ENCODE measurements around the gene PTGS2. TPM values are rescaled to one million over a fixed set of nuclear protein-coding genes. Genes with fewer than 3 reads are reported as not detected.

PTGS2 gene
- total and polyA plus RNA-seq, 9 of the 15 experiments (the other 6 are each of a cell fraction or from before 2014, with no cell fraction given), result 0.01 TPM; not detected in 8

DNA sequence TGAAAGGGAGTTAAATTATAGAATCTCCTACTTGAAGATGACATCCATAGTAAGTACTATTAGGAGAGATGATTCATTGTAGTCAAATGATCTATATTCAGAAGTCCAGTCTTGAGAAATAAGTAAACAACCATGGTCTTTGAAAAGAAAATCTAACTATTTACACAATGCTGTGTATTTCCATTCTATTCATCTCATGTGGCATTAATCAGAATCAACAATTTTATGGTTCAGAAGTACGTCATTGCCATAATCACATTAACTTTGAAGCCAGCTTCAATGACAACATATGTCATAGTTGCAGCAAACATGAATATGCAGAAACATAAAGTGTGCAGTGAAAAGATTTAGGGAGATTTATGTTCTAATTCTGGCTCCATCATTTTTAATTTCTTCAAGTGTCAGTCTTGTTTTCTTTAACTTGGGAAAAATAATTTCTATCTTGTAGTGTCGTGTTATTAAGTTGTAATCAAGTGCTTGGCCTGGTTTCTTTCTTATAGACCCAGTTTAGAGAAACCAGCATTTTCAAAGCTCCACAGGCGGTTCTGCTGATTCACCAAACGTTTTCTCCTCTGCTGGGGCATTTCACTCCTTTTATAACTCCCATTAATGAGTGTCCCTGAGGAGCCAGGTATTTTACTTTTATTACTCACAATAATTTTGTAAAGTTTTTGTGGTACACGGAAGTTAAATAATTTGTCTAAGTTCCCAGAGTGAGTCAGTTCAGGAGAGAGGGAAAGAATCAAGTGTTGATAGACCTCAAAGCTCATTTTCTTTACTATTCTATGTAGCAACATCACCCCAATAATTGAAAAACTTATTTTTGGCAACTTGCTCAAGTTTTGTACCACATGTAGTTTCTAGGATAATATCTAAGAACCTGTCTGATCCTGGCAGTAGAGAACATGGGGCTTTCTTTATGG, 35.9 kb upstream of the PTGS2 start:
- no peak overlapping the region for H2AFZ ChIP-seq (ENCODE audit: low read depth, low read length)
- H3K27me3 ChIP-seq (ENCODE audit: control insufficient read depth in 2 of 2, insufficient read depth in 2 of 2, low read length in 2 of 2), result no peaks in the 10 kb centered on the region
- H3K4me3 ChIP-seq, result no peak overlapping the region
- no peak overlapping the region for H3K4me2 ChIP-seq (ENCODE audit: insufficient read depth, low read length)
- DNase-seq (ENCODE audit: extremely low read depth in 1 of 4, low spot score in 3 of 4) (no peak), ATAC-seq (no peak), FAIRE-seq (no peak)
- CTCF ChIA-PET (ENCODE audit: low intra/inter-chr PET ratio), result no interaction called here
- H3K9me1 ChIP-seq (ENCODE audit: control insufficient read depth, insufficient read depth, low read length), result no peaks in the 10 kb centered on the region
- H3K9me3 ChIP-seq (replicated peaks; ENCODE audit: control insufficient read depth, insufficient read depth, low read depth, low read length), result no peaks in the 10 kb centered on the region
- no peak overlapping the region for H3K9ac ChIP-seq (ENCODE audit: insufficient read depth in 1 of 2, low read depth in 2 of 2, low read length in 2 of 2)
- H3K27ac ChIP-seq (ENCODE audit: extremely low read depth, low read depth, low read length), result no peak overlapping the region
- in situ Hi-C loops (cut with MboI), result no loop called here
- H3K79me2 ChIP-seq (ENCODE audit: control insufficient read depth, insufficient read depth, low read length), result no peaks in the 10 kb centered on the region
- no peaks in the 10 kb centered on the region for H3K4me1 ChIP-seq (replicated peaks in 1 of 2; ENCODE audit: control insufficient read depth in 2 of 2, insufficient read depth in 2 of 2, low read length in 2 of 2)
- WGBS (ENCODE audit: insufficient coverage, low coverage, missing lambda C conversion rate), result 1% methylated on average over 5 of the region's 5 CpGs
- POLR2A ChIA-PET, result no interaction called here
- intact Hi-C loops (cut with micrococcal nuclease), result no loop called here
- no peak for TF ChIP-seq RAD21 (CRISPR knock-in tag; conservative IDR thresholded peaks at IDR 0.05 in 1 of 2, IDR thresholded peaks at IDR 0.05 in 1 of 2)
- no peaks in the 10 kb centered on the region for H3K36me3 ChIP-seq (ENCODE audit: control insufficient read depth, insufficient read depth, low read length)
- BruUV-seq (replicated peaks), result no TSS peak
- no peaks in the 10 kb centered on the region for H4K20me1 ChIP-seq (replicated peaks; ENCODE audit: control insufficient read depth, insufficient read depth, low read length)

DNA sequence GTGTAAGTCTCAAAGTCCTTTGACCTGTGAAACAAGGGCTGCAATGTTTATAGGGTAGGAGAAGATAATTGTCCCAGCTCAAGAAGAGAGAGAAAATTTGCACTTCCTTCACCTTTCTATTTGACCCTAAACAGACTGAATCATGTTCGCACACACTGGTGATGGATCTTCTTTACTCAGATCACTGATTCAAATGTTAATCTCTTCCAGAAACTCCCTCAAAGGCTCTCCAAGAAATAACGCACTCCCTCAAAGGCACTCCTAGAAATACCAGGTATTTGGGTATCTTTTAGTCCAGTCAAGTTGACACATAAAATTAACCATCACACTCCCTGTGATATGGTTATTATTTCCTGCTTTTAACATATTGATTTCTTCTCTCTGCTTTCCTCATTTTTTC, 30.5 kb upstream of the PTGS2 start:
- DNase-seq (ENCODE audit: extremely low read depth in 1 of 4, low spot score in 3 of 4), result no peak
- intact Hi-C loops (cut with micrococcal nuclease) (no loop called here), in situ Hi-C loops (cut with MboI) (no loop called here)
- no peak overlapping the region for H3K9ac ChIP-seq (ENCODE audit: insufficient read depth in 1 of 2, low read depth in 2 of 2, low read length in 2 of 2)
- ATAC-seq, result no peak
- H3K27ac ChIP-seq (ENCODE audit: extremely low read depth, low read depth, low read length), result no peak overlapping the region
- no peaks in the 10 kb centered on the region for H3K36me3 ChIP-seq (ENCODE audit: control insufficient read depth, insufficient read depth, low read length)
- H4K20me1 ChIP-seq (replicated peaks; ENCODE audit: control insufficient read depth, insufficient read depth, low read length), result no peaks in the 10 kb centered on the region
- no peak overlapping the region for H2AFZ ChIP-seq (ENCODE audit: low read depth, low read length)
- H3K79me2 ChIP-seq (ENCODE audit: control insufficient read depth, insufficient read depth, low read length), result no peaks in the 10 kb centered on the region
- BruUV-seq (replicated peaks), result no TSS peak
- H3K4me3 ChIP-seq, result no peak overlapping the region
- ChIA-PET POLR2A (no interaction called here), CTCF (ENCODE audit: low intra/inter-chr PET ratio) (no interaction called here)
- no peaks in the 10 kb centered on the region for H3K27me3 ChIP-seq (ENCODE audit: control insufficient read depth in 2 of 2, insufficient read depth in 2 of 2, low read length in 2 of 2)
- H3K9me3 ChIP-seq (replicated peaks; ENCODE audit: control insufficient read depth, insufficient read depth, low read depth, low read length), result no peaks in the 10 kb centered on the region
- no peak overlapping the region for H3K4me2 ChIP-seq (ENCODE audit: insufficient read depth, low read length)
- 0% methylated on average over 2 of the region's 2 CpGs for WGBS (ENCODE audit: insufficient coverage, low coverage, missing lambda C conversion rate)
- no peak for FAIRE-seq
- no peaks in the 10 kb centered on the region for H3K9me1 ChIP-seq (ENCODE audit: control insufficient read depth, insufficient read depth, low read length)
- H3K4me1 ChIP-seq (replicated peaks in 1 of 2; ENCODE audit: control insufficient read depth in 2 of 2, insufficient read depth in 2 of 2, low read length in 2 of 2), result no peaks in the 10 kb centered on the region
- TF ChIP-seq ZC3H11A (IDR thresholded peaks at IDR 0.05; ENCODE audit: low read depth, low read length) (no peak), MTA3 (IDR thresholded peaks at IDR 0.05; ENCODE audit: borderline replicate concordance) (no peak), MCM5 (IDR thresholded peaks at IDR 0.05; ENCODE audit: low read depth) (no peak), ETV5 (CRISPR knock-in tag; IDR thresholded peaks at IDR 0.05; ENCODE audit: low read depth) (no peak), ZFP36 (IDR thresholded peaks at IDR 0.05; ENCODE audit: low read depth, low read length, partially characterized antibody) (no peak), LARP7 (IDR thresholded peaks at IDR 0.05) (no peak), YBX1 (IDR thresholded peaks at IDR 0.05) (no peak), ZNF232 (CRISPR knock-in tag; IDR thresholded peaks at IDR 0.05) (no peak), ARNT (IDR thresholded peaks at IDR 0.05) (no peak), ELF2 (CRISPR knock-in tag; IDR thresholded peaks at IDR 0.05) (no peak)
- TF ChIP-seq, protein P1, sequence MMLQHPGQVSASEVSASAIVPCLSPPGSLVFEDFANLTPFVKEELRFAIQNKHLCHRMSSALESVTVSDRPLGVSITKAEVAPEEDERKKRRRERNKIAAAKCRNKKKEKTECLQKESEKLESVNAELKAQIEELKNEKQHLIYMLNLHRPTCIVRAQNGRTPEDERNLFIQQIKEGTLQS (IDR thresholded peaks at IDR 0.05), result no peak
- TF ChIP-seq, protein P1 (CRISPR knock-in tag; conservative IDR thresholded peaks at IDR 0.05), result no peak
- TF ChIP-seq, protein P2, sequence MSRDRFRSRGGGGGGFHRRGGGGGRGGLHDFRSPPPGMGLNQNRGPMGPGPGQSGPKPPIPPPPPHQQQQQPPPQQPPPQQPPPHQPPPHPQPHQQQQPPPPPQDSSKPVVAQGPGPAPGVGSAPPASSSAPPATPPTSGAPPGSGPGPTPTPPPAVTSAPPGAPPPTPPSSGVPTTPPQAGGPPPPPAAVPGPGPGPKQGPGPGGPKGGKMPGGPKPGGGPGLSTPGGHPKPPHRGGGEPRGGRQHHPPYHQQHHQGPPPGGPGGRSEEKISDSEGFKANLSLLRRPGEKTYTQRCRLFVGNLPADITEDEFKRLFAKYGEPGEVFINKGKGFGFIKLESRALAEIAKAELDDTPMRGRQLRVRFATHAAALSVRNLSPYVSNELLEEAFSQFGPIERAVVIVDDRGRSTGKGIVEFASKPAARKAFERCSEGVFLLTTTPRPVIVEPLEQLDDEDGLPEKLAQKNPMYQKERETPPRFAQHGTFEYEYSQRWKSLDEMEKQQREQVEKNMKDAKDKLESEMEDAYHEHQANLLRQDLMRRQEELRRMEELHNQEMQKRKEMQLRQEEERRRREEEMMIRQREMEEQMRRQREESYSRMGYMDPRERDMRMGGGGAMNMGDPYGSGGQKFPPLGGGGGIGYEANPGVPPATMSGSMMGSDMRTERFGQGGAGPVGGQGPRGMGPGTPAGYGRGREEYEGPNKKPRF (IDR thresholded peaks at IDR 0.05; ENCODE audit: low read depth, low read length), result no peak
